ENCODE results near the gene HTRA3.

Gene HTRA3

DNA sequence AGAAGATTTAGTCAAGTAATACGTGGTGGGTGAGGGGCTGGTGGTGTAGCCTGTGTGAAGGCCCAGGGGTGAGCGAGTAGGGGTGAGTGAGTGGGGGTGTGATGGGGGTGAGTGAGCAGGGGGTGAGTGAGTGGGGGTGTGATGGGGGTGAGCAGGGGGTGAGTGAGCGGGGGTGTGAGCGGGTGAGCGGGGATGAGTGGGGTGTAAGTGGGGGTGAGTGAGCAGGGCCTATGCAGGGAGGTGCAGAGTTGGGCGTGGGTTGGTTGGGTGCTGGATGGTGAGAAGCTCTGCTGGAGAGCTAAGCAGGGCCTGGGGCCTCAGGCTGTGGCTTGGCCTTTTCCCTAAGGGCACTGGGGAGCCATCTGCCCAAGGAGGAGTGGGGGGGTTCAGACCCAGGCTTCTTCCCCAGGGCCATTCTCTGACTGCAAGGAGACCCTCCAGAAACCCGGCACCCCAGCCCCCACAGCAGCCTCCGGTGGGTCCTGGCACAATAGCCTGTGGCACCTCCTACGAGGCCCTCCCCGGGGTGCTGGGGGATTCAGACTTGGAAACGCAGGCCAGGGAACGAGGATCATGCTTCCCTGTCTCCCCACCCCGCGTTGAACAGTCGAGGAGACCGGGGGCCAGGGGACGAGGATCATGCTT, 40.1 kb upstream of the HTRA3 start:
- DNase-seq (ENCODE audit: extremely low read depth, low read depth): no peak
- TF ChIP-seq, protein P1, sequence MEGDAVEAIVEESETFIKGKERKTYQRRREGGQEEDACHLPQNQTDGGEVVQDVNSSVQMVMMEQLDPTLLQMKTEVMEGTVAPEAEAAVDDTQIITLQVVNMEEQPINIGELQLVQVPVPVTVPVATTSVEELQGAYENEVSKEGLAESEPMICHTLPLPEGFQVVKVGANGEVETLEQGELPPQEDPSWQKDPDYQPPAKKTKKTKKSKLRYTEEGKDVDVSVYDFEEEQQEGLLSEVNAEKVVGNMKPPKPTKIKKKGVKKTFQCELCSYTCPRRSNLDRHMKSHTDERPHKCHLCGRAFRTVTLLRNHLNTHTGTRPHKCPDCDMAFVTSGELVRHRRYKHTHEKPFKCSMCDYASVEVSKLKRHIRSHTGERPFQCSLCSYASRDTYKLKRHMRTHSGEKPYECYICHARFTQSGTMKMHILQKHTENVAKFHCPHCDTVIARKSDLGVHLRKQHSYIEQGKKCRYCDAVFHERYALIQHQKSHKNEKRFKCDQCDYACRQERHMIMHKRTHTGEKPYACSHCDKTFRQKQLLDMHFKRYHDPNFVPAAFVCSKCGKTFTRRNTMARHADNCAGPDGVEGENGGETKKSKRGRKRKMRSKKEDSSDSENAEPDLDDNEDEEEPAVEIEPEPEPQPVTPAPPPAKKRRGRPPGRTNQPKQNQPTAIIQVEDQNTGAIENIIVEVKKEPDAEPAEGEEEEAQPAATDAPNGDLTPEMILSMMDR (IDR thresholded peaks at IDR 0.05; ENCODE audit: low read depth, low read length, missing control alignments): no peak
- H3K4me3 ChIP-seq (replicated peaks; ENCODE audit: low read depth, low read length): no peak overlapping the region

DNA sequence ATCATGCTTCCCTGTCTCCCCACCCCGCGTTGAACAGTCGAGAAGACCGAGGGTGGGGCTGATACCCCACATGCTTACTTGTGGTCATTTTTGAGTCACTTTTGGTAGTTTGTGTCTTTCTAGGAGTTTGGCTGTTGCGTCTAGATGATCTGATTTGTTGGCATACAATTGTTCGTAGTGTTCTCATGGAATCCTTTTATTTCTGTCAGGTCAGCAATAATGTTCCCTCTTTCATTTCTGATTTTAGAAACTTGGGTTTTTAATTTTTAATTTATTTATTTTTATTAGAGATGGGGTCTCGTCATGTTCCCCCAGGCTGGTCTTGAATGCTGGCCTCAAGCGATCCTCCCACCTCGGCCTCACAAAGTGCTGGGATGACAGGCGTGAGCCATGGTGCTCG, 39.5 kb upstream of the HTRA3 start:
- DNase-seq (ENCODE audit: extremely low read depth, low read depth): no peak
- no peak overlapping the region for H3K4me3 ChIP-seq (replicated peaks; ENCODE audit: low read depth, low read length)
- TF ChIP-seq, protein P1 (IDR thresholded peaks at IDR 0.05; ENCODE audit: low read depth, low read length, missing control alignments): no peak

DNA sequence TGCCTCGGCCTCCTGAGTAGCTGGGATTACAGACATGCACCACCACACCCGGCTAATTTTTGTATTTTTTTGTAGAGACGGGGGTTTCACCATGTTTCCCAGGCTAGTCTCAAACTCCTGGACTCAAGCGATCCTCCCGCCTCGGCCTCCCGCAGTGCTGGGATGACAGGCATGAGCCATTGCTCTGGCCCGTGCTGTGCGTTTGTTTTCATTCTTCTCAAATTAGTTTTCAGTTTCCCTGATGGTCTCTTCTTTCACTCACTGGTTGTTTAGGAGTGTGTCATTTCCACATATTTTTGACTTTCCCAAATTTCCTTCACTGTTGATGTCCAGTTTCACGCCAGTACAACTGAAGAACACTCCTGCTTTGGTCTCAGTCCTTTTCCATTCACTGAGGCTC, 38.7 kb upstream of the HTRA3 start:
- no peak overlapping the region for H3K4me3 ChIP-seq (replicated peaks; ENCODE audit: low read depth, low read length)
- DNase-seq (ENCODE audit: extremely low read depth, low read depth): no peak
- TF ChIP-seq, protein P1 (IDR thresholded peaks at IDR 0.05; ENCODE audit: low read depth, low read length, missing control alignments): no peak

DNA sequence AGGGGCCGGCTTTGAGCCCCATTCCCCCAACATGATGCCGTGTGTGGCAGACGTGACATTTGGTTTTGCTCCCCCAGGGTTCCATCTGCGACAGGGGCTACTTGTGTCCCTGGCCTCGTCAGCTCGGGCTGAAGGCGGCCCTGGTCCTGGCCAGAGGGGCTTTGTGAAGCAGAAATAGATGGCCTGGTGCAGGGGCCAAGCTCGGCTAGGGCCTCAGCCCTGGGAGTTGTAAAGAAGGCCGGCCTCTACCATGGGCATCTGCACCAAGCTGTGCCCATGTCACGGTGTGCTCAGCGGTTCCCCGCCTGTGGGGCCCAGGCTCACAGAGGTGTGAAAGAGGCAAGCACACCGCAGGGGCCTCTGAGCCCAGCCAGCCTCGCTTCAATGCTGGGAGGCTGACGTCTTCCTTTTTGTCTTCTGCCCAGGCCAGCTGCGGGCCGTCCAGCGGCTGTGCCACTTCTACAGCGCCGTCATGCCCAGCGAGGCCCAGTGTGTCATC, 38.0 kb upstream of the HTRA3 start:
- no peak overlapping the region for H3K4me3 ChIP-seq (replicated peaks; ENCODE audit: low read depth, low read length)
- DNase-seq (ENCODE audit: extremely low read depth, low read depth): no peak
- TF ChIP-seq, protein P1 (IDR thresholded peaks at IDR 0.05; ENCODE audit: low read depth, low read length, missing control alignments): no peak

DNA sequence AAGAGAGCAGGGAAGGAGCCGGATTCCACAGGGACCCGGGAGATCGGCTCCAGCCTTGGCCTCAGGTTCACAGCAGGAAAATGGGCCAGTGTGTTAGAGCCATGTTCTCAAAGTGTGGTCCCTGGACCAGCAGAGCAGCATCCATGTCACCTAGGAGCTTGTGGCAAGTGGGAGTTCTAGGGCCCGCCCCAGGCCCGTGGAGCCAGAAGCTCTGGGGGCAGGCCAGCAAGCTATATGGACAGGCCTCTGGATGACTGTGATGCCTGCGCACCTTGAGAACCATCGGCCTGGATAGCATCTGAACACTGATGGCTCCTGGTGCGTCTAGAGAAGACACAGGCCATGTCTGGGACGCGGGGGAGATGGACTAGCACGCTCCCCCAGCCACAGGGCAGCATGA, 36.8 kb upstream of the HTRA3 start:
- DNase-seq (ENCODE audit: extremely low read depth, low read depth): no peak
- TF ChIP-seq, protein P1 (IDR thresholded peaks at IDR 0.05; ENCODE audit: low read depth, low read length, missing control alignments): no peak
- H3K4me3 ChIP-seq (replicated peaks; ENCODE audit: low read depth, low read length): no peak overlapping the region

DNA sequence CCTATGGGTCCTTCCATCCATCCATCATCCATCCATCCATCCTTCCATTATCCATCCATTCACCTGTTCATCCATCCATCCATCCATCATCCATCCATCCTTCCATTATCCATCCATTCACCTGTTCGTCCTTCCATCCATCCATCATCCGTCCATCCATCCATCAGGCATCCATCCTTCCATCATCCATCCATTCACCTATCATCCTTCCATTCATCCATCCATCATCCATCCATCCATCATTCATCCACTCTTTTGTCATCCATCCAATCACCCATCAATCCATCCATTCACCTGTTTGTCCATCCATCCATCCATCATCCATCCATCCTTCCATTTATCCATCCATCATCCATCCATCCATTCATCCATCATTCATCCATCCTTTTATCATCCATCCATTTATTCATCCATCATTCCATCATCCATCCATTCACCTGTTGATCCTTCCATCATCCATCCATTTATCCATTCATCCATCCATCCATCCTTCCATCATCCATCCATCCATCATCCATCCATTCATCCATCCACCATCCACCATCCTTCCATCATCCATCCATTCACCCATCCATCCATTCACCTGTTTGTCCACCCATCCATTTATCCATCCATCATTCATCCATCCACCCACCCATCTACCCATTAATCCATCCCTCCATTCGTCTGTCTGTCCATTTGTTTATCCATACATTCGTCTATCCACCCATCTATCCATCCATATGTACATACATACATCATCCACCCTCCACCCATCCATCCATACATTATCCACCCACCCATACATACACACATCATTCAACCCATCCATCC, 35.7 kb upstream of the HTRA3 start:
- DNase-seq (ENCODE audit: extremely low read depth, low read depth): no peak
- TF ChIP-seq, protein P1 (IDR thresholded peaks at IDR 0.05; ENCODE audit: low read depth, low read length, missing control alignments): no peak
- no peak overlapping the region for H3K4me3 ChIP-seq (replicated peaks; ENCODE audit: low read depth, low read length)

All from HFF-Myc (cell line).